Cerebellar nuclear complex (tissue), 1 donor: ENCODE data around the gene NXPH2.
"Not testable (repeated sequence)": the region's sequence is repeated elsewhere in the genome, so short reads cannot be mapped to it uniquely, and the experiment has no call there.

Experiments used
- DNase-seq, 2 experiments: peaks; one replicate each; lab custom pipeline; 2025; lab: John Stamatoyannopoulos, UW

NXPH2 gene

GRCh38 chr2:138757384-138757783 lies 22.8 kb downstream of the NXPH2 start:
- DNase-seq = no peak

GRCh38 chr2:138752197-138752956 lies 27.8 kb downstream of the NXPH2 start:
- no peak for DNase-seq

GRCh38 chr2:138744713-138745112 lies 35.5 kb downstream of the NXPH2 start:
- no peak for DNase-seq

GRCh38 chr2:138742441-138743057 lies 37.6 kb downstream of the NXPH2 start:
- DNase-seq = no peak

GRCh38 chr2:138741851-138742250 lies 38.3 kb downstream of the NXPH2 start:
- DNase-seq = no peak

GRCh38 chr2:138737009-138737554 lies 43.1 kb downstream of the NXPH2 start:
- DNase-seq = not testable (repeated sequence)

- no peak for DNase-seq
These were observed 47.5 kb downstream of the NXPH2 start for GRCh38 chr2:138732651-138733050.

- DNase-seq = no peak
These were observed 49.6 kb downstream of the NXPH2 start for GRCh38 chr2:138730497-138731030.

- DNase-seq = no peak
These were observed 52.2 kb downstream of the NXPH2 start for GRCh38 chr2:138727956-138728355.

- no peak for DNase-seq
These were observed 53.5 kb downstream of the NXPH2 start for GRCh38 chr2:138726681-138727080.

- no peak for DNase-seq
These were observed 55.3 kb downstream of the NXPH2 start for GRCh38 chr2:138724729-138725459.

GRCh38 chr2:138724327-138724726 lies 55.9 kb downstream of the NXPH2 start:
- DNase-seq = no peak

GRCh38 chr2:138723196-138723987 lies 56.8 kb downstream of the NXPH2 start:
- DNase-seq = no peak

GRCh38 chr2:138722316-138722715 lies 57.9 kb downstream of the NXPH2 start:
- no peak for DNase-seq

GRCh38 chr2:138720035-138720838 lies 60.0 kb downstream of the NXPH2 start:
- DNase-seq = no peak

GRCh38 chr2:138718405-138718804 lies 61.8 kb downstream of the NXPH2 start:
- no peak for DNase-seq

GRCh38 chr2:138716183-138716582 lies 64.0 kb downstream of the NXPH2 start:
- no peak for DNase-seq

GRCh38 chr2:138713504-138713903 lies 66.7 kb downstream of the NXPH2 start:
- no peak for DNase-seq

GRCh38 chr2:138713069-138713496 lies 67.1 kb downstream of the NXPH2 start:
- DNase-seq = no peak

GRCh38 chr2:138712212-138712979 lies 67.8 kb downstream of the NXPH2 start:
- no peak for DNase-seq
